ENCODE data around the gene NUBPL. TPM values are rescaled to one million over a fixed set of nuclear protein-coding genes. Genes with fewer than 3 reads are reported as not detected.
"Not testable (repeated sequence)": the region's sequence is repeated elsewhere in the genome, so short reads cannot be mapped to it uniquely, and the experiment has no call there.

Gene NUBPL
- total RNA-seq, 3 donors from 2014 or later, result 12.0 to 14.2 (median 12.1) TPM

DNA sequence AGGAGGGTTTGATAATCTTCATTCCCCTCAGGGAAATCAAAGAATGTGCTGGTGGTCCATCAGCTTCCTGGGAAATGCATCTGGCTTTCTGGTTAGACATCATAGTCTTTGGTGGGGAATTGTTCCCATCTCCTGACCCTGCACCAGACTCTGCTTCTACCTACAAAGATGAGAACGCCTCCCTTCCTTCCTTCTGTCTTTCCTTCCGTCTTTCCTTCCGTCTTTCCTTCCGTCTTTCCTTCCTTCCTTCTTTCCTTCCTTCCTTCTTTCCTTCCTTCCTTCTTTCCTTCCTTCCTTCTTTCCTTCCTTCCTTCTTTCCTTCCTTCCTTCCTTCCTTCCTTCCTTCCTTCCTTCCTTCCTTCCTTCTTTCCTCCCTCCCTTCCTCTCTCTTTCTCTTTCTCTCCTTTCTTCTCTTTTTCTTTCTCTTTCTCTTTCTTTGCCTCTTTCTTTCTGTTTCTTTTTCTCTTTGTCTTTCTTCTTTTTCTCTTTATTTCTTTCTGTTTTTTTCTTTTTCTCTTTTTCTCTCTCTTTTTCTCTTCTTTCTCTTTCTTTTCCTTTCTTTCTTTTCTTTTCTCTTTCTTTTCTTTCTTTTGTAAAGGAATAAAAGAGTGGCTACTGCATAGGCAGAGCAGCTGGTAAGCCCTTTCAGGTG lies 326.9 kb downstream of the NUBPL start:
- Mint-ChIP-seq H3K9me3 (no peaks in the 10 kb centered on the region), H3K27me3 (ENCODE audit: low read depth) (peaks cover 3% of the 10 kb centered on the region), H3K4me3 (no peak overlapping the region), H3K4me1 (ENCODE audit: low read depth) (no peaks in the 10 kb centered on the region), H3K36me3 (ENCODE audit: insufficient read depth) (no peaks in the 10 kb centered on the region)
- DNase-seq (no peak), ATAC-seq (no peak)

DNA sequence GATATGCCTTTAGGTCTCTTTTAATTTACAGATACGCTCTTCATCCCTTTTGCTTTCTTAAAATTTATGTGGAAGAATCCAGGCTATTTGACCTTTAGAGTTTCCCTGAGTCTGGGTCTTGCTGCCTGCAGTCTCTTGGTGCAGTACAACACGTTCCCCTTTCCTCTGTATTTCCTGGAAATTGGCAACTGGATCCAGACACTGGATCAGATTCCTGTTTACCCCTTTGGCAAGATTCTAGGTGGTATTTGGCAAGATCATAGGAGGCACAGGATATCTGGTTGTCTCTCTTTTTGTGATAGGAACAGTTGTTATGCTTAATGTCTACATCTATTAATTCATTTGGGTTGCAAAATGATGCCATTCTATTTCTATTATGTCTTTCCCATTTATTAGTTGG lies 328.1 kb downstream of the NUBPL start:
- DNase-seq (no peak), ATAC-seq (no peak)
- Mint-ChIP-seq H3K36me3 (ENCODE audit: insufficient read depth) (no peaks in the 10 kb centered on the region), H3K27me3 (ENCODE audit: low read depth) (peaks cover 7% of the 10 kb centered on the region), H3K4me1 (ENCODE audit: low read depth) (no peaks in the 10 kb centered on the region), H3K9me3 (no peaks in the 10 kb centered on the region), H3K4me3 (no peak overlapping the region)

DNA sequence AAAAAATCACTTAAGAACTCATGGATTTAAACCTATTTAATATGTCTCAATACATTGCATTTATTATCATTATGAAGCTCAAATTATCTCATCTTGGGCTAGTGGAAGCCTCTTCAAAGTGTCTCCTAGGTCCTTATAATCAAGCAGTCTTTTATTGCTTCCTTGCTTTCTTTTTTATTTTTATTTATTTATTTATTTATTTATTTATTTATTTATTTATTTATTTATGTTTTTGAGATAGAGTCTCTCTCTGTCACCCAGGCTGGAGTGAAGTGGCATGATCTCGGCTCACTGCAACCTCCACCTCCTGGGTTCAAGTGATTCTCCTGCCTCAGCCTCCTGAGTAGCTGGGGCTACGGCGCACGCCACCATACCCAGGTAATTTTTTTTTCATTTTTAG lies 329.0 kb downstream of the NUBPL start:
- not testable (repeated sequence) for H3K36me3 Mint-ChIP-seq (ENCODE audit: insufficient read depth); H3K9me3 Mint-ChIP-seq; H3K4me3 Mint-ChIP-seq; H3K4me1 Mint-ChIP-seq (ENCODE audit: low read depth); DNase-seq; ATAC-seq
- peaks cover 12% of the 10 kb centered on the region for H3K27me3 Mint-ChIP-seq (ENCODE audit: low read depth)

DNA sequence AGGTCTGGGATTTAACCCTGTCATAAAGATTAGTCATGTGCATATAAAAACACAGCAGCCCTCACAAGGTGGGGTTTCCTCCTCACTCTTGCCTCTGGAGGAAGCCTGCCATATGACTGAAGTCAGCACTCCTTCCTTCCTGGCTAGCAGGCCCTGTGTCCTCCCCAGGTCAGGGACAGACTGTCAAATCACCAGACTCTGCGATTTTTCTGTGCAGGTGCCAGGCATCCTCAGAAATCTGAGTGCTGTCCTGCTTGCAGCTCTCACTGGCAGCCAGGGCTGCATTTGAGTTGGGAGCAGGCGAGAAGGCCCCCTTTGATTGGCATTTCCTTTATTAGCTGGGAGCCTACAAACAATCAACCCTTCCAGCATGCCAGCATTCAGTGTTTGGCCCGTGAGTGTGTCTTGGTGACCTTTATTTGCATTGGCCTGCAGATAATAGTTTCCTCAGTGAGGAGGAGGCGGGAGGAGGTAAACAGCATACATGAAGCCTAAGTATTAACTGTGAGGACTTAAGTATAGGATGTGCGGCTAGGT lies 332.1 kb downstream of the NUBPL start:
- Mint-ChIP-seq H3K4me3 (no peak overlapping the region), H3K4me1 (ENCODE audit: low read depth) (no peaks in the 10 kb centered on the region), H3K36me3 (ENCODE audit: insufficient read depth) (no peaks in the 10 kb centered on the region), H3K9me3 (no peaks in the 10 kb centered on the region), H3K27me3 (ENCODE audit: low read depth) (peaks cover 12% of the 10 kb centered on the region)
- DNase-seq, result no peak
- ATAC-seq, result no peak

DNA sequence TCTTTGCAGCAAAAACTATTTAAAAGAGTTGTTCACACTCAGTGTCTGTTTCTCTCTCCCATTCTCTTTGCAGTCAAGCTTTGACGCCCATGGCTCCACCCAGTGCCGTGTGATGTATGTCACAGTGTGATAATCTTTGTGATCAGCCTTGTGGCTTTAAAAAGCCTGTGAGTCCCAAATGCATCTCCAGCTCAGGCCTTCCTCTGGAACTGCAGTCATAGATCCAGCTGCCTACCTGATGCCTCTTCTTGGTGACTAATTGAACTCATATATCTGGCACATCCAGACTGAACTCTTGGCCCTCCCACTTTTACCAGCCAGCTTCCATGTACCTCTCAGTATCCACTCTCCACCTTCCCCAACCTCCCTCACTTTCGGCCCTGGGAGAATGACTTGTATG lies 333.1 kb downstream of the NUBPL start:
- DNase-seq (no peak), ATAC-seq (no peak)
- no peak overlapping the region for H3K4me3 Mint-ChIP-seq
- no peaks in the 10 kb centered on the region for H3K9me3 Mint-ChIP-seq
- H3K27me3 Mint-ChIP-seq (ENCODE audit: low read depth), result peaks cover 13% of the 10 kb centered on the region
- no peaks in the 10 kb centered on the region for H3K4me1 Mint-ChIP-seq (ENCODE audit: low read depth)
- H3K36me3 Mint-ChIP-seq (ENCODE audit: insufficient read depth), result no peaks in the 10 kb centered on the region

DNA sequence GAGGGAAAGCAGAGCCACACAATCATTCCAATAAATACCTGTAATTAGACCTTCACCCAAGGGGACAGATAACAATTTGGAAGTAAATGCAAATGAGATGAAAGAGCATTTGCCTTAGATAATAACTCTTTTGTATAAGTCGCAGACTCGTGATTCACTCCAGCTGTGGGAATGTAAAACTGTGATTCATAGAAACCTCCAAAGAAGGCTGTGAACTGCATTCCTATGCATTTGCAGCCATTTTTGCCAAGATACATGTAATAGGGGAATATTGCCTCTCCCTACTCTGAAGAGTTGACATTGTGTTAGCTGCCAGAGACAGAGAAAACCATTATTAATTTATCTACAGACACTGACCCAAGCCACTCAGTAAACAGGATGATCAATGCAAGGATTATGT lies 334.0 kb downstream of the NUBPL start:
- H3K36me3 Mint-ChIP-seq (ENCODE audit: insufficient read depth), result no peaks in the 10 kb centered on the region
- peaks cover 14% of the 10 kb centered on the region for H3K27me3 Mint-ChIP-seq (ENCODE audit: low read depth)
- DNase-seq (no peak), ATAC-seq (no peak)
- H3K4me3 Mint-ChIP-seq, result no peak overlapping the region
- H3K9me3 Mint-ChIP-seq, result no peaks in the 10 kb centered on the region
- no peaks in the 10 kb centered on the region for H3K4me1 Mint-ChIP-seq (ENCODE audit: low read depth)

DNA sequence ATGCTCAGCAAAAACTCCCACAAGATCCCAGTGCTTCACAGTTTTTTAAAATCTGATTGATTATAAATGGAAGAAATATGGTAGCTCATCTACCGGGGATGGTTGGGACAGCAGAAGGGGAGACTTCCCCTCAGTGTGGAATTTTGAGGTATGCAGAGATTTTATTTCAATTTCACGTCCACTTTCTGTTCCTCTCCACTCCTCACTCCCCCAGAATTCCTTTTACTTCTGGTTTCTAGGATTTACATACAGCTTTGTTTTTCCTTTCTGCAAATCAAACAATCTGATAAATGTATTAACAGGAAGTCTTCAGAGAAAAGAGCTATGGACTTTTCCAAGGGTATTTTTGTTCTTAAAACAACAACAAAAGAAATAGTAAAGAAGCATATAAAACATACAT lies 334.4 kb downstream of the NUBPL start:
- H3K4me3 Mint-ChIP-seq, result no peak overlapping the region
- no peaks in the 10 kb centered on the region for H3K36me3 Mint-ChIP-seq (ENCODE audit: insufficient read depth)
- H3K27me3 Mint-ChIP-seq (ENCODE audit: low read depth), result peaks cover 14% of the 10 kb centered on the region
- DNase-seq (no peak), ATAC-seq (no peak)
- H3K9me3 Mint-ChIP-seq, result no peaks in the 10 kb centered on the region
- no peaks in the 10 kb centered on the region for H3K4me1 Mint-ChIP-seq (ENCODE audit: low read depth)

DNA sequence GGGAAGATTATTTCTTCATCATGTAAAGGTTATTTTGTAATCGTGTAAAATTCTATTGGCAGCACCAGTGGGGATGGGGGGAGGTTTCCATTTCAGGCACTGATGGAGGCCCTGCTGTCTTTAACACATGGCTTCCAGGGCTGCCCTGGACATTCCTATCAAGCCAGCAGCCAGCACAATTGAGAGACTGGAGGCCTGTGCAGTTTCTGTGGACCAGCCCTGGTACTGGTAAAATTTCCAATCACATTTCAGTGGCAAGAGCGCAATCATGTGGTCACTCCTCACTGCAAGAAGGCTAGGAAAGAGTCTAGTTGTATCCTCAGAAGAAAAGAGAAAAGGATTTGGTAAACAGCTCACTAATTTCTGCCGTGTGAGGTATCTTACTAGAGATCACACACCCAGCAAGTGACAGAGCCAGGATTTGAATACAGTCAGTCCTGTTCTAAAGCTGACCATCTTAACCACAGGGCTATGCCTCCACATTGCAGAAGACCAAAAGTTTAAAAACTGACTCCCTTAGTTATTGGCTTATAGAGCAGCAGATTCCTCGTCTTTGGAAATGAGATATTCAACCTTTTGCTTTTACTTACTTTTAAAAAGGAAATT lies 336.5 kb downstream of the NUBPL start:
- H3K36me3 Mint-ChIP-seq (ENCODE audit: insufficient read depth), result no peaks in the 10 kb centered on the region
- no peaks in the 10 kb centered on the region for H3K9me3 Mint-ChIP-seq
- DNase-seq (no peak), ATAC-seq (no peak)
- peaks cover 14% of the 10 kb centered on the region for H3K27me3 Mint-ChIP-seq (ENCODE audit: low read depth)
- H3K4me3 Mint-ChIP-seq, result no peak overlapping the region
- H3K4me1 Mint-ChIP-seq (ENCODE audit: low read depth), result no peaks in the 10 kb centered on the region

DNA sequence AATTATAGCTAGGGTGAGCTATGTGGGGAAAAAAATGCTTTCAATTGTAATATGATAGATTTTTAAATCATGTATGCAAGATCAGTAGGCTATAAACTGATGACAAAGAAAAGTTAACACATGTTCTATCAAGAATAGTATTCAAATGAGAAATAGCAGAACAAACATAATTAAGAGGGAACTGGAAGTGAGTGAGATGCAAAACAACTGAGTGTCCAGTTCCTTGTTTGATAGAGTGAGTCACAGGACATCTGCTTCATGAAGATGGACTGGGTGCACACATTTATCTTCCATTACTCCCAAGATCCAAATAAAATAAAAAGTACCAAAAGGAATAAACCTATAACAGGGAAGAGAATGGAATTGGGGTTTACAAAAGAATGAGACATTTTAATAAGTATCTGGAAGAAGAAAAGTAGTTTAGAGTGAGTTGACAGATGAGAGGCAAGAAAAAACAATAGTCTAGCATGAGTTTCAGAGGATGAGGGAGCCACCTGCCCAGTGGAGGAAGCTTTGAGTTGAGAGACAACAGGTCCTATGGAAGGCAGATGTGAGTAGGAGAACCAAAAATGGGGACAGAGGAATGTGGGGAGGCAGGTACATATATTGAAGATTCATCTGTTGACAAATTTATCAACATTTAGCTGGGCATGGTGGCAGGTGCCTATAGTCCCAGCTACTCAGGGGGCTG lies 337.8 kb downstream of the NUBPL start:
- peaks cover 9% of the 10 kb centered on the region for H3K27me3 Mint-ChIP-seq (ENCODE audit: low read depth)
- H3K36me3 Mint-ChIP-seq (ENCODE audit: insufficient read depth), result no peaks in the 10 kb centered on the region
- no peak for ATAC-seq
- H3K4me3 Mint-ChIP-seq, result no peak overlapping the region
- H3K4me1 Mint-ChIP-seq (ENCODE audit: low read depth), result no peaks in the 10 kb centered on the region
- DNase-seq, result no peak
- no peaks in the 10 kb centered on the region for H3K9me3 Mint-ChIP-seq

DNA sequence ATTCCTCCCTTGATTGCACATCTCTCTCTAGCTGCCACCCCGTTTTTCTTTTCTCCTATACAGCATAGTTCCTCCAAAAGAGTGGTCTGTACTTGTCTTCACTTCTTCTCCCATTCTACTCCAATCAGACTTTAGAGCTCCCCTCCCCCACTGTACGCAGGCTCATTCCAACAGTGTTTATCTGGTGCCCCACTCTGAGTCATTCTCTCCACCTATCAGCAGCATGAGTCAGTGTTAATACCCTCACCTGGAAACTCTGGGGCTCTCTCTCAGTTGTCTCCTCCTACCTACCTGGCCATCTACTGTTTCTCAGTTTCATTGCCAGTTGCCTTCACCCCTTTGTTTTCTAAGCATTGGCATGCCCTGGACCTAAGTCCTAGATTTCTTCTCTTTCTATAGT lies 340.8 kb downstream of the NUBPL start:
- Mint-ChIP-seq H3K4me3 (no peak overlapping the region), H3K9me3 (no peaks in the 10 kb centered on the region), H3K4me1 (ENCODE audit: low read depth) (no peaks in the 10 kb centered on the region), H3K36me3 (ENCODE audit: insufficient read depth) (no peaks in the 10 kb centered on the region), H3K27me3 (ENCODE audit: low read depth) (peaks cover 2% of the 10 kb centered on the region)
- DNase-seq (no peak), ATAC-seq (no peak)

DNA sequence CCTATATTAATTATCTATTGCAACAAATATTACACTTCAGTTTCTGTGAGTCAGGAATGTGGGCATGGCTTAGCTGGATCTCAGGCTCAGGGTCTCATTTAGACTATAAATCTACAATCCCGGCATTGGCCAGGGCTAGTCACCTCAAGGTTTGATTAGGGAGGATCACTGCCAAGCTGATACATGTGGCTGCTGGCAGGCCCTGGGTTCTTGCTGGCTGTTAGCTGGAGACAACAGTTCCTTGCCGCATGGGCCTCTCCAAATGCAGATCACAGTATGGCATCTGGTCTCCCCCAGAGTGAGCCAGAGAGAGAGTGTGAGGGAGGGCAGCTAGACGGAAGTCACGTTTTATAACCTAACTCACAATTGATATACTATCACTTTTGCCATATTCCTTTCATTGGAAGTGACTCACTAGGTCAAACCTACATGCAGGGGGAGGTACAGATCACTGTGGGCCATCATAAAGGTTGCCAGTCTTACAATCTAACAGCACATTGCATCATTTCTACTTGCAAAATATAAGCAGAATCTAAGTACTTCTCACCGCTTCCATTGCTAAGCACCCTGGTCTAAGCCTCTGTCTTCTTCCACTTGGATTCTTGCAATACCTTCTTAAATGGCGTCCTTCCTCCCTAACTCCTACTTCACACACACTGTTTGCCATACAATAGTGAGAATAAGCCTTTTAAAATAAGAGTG lies 341.9 kb downstream of the NUBPL start:
- no peak for DNase-seq
- Mint-ChIP-seq H3K27me3 (ENCODE audit: low read depth) (peaks cover 2% of the 10 kb centered on the region), H3K9me3 (no peaks in the 10 kb centered on the region), H3K4me3 (no peak overlapping the region), H3K36me3 (ENCODE audit: insufficient read depth) (no peaks in the 10 kb centered on the region), H3K4me1 (ENCODE audit: low read depth) (no peaks in the 10 kb centered on the region)
- ATAC-seq, result no peak

DNA sequence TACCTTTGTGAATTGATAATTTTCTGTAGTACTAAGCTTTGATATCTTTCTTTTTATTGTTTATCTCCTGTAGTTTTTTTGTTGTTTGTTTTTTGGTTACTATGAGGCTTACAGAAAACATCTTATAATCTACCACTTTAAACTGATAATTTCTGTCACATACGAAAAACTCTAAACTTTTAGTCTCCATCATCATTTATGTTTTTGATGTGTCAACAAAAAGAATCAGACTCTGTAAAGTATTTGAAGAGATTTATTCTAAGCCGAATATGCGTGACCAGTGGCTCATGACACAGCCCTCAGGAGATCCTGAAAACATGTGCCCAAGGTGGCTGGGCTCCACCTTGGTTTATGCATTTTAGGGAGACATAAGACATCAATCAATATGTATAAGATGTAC lies 348.8 kb downstream of the NUBPL start:
- H3K36me3 Mint-ChIP-seq (ENCODE audit: insufficient read depth), result peaks cover 1% of the 10 kb centered on the region
- peaks cover 21% of the 10 kb centered on the region for H3K9me3 Mint-ChIP-seq
- H3K27me3 Mint-ChIP-seq (ENCODE audit: low read depth), result no peaks in the 10 kb centered on the region
- no peaks in the 10 kb centered on the region for H3K4me1 Mint-ChIP-seq (ENCODE audit: low read depth)
- H3K4me3 Mint-ChIP-seq, result no peak overlapping the region
- DNase-seq (no peak), ATAC-seq (no peak)
